ENCODE measurements around the gene PRKD3. TPM values are rescaled to one million over a fixed set of nuclear protein-coding genes. Genes with fewer than 3 reads are reported as not detected.

PRKD3 gene
- polyA plus RNA-seq, 1 donor from 2014 or later: 5.9 TPM

DNA sequence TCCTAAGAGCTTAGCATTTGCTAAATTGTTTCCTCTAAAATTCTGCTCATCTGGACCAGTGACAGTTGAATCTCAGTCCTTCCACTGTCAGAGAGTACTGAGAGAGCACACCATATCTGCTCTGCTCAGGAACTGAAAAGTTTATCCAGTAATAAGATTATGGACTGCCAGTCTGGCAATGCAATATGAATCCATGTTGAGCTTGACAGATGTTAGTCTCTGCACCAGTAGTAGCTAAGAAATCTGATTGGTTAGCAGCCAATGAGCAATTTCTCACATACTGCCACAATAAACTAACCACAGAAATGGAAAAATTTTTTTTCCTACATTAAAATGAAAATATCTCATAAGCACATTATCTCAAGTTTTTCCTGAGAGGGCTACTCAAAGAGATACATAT lies 2.3 kb downstream of the PRKD3 start:
- H2AFZ ChIP-seq (ENCODE audit: low read depth, low read length): no peak overlapping the region
- H3K27me3 ChIP-seq (ENCODE audit: insufficient read depth, low read depth, low read length): peaks cover 31% of the 10 kb centered on the region
- H4K20me1 ChIP-seq (ENCODE audit: insufficient read depth): no peaks in the 10 kb centered on the region
- H3K27ac ChIP-seq (ENCODE audit: low read length): no peak overlapping the region
- no peaks in the 10 kb centered on the region for H3K9me3 ChIP-seq (ENCODE audit: low read length)
- peaks cover 6% of the 10 kb centered on the region for H3F3A ChIP-seq (ENCODE audit: insufficient read depth, low read length, poor library complexity, severe bottlenecking)
- no peak overlapping the region for H3K9ac ChIP-seq (ENCODE audit: low read length)
- no peak overlapping the region for H3K4me3 ChIP-seq (ENCODE audit: low read length)
- H3K36me3 ChIP-seq (ENCODE audit: insufficient read depth, low read length): no peaks in the 10 kb centered on the region
- no peaks in the 10 kb centered on the region for H3K9me2 ChIP-seq (ENCODE audit: insufficient read depth, low read length)
- H3K79me2 ChIP-seq (replicated peaks; ENCODE audit: insufficient read depth, low read length): peaks cover 33% of the 10 kb centered on the region
- no peak overlapping the region for H3K4me2 ChIP-seq (ENCODE audit: low read length)
- TF ChIP-seq MXI1 (conservative IDR thresholded peaks at IDR 0.05; ENCODE audit: poor library complexity, severe bottlenecking) (no peak), RAD21 (conservative IDR thresholded peaks at IDR 0.05) (no peak), POLR2AphosphoS5 (IDR thresholded peaks at IDR 0.05) (no peak)
- TF ChIP-seq, protein P1, sequence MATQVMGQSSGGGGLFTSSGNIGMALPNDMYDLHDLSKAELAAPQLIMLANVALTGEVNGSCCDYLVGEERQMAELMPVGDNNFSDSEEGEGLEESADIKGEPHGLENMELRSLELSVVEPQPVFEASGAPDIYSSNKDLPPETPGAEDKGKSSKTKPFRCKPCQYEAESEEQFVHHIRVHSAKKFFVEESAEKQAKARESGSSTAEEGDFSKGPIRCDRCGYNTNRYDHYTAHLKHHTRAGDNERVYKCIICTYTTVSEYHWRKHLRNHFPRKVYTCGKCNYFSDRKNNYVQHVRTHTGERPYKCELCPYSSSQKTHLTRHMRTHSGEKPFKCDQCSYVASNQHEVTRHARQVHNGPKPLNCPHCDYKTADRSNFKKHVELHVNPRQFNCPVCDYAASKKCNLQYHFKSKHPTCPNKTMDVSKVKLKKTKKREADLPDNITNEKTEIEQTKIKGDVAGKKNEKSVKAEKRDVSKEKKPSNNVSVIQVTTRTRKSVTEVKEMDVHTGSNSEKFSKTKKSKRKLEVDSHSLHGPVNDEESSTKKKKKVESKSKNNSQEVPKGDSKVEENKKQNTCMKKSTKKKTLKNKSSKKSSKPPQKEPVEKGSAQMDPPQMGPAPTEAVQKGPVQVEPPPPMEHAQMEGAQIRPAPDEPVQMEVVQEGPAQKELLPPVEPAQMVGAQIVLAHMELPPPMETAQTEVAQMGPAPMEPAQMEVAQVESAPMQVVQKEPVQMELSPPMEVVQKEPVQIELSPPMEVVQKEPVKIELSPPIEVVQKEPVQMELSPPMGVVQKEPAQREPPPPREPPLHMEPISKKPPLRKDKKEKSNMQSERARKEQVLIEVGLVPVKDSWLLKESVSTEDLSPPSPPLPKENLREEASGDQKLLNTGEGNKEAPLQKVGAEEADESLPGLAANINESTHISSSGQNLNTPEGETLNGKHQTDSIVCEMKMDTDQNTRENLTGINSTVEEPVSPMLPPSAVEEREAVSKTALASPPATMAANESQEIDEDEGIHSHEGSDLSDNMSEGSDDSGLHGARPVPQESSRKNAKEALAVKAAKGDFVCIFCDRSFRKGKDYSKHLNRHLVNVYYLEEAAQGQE (IDR thresholded peaks at IDR 0.05; ENCODE audit: borderline replicate concordance): no peak

- Histone ChIP-seq H3K4me2 (ENCODE audit: low read length) (no peak overlapping the region), H3K4me3 (ENCODE audit: low read length) (no peak overlapping the region), H3K36me3 (ENCODE audit: insufficient read depth, low read length) (no peaks in the 10 kb centered on the region), H3K9ac (ENCODE audit: low read length) (no peak overlapping the region), H3K27me3 (ENCODE audit: insufficient read depth, low read depth, low read length) (peaks cover 24% of the 10 kb centered on the region), H3K9me2 (ENCODE audit: insufficient read depth, low read length) (no peaks in the 10 kb centered on the region), H2AFZ (ENCODE audit: low read depth, low read length) (no peak overlapping the region), H4K20me1 (ENCODE audit: insufficient read depth) (no peaks in the 10 kb centered on the region), H3K9me3 (ENCODE audit: low read length) (no peaks in the 10 kb centered on the region), H3K27ac (ENCODE audit: low read length) (no peak overlapping the region), H3K79me2 (replicated peaks; ENCODE audit: insufficient read depth, low read length) (peaks cover 42% of the 10 kb centered on the region), H3F3A (ENCODE audit: insufficient read depth, low read length, poor library complexity, severe bottlenecking) (peaks cover 6% of the 10 kb centered on the region)
- TF ChIP-seq POLR2AphosphoS5 (IDR thresholded peaks at IDR 0.05) (no peak), MXI1 (conservative IDR thresholded peaks at IDR 0.05; ENCODE audit: poor library complexity, severe bottlenecking) (no peak), EP300 (conservative IDR thresholded peaks at IDR 0.05; ENCODE audit: poor library complexity, severe bottlenecking) (no peak), EZH2 (IDR thresholded peaks at IDR 0.05; ENCODE audit: borderline replicate concordance, insufficient read depth, low read length, poor library complexity, severe bottlenecking) (no peak), RAD21 (conservative IDR thresholded peaks at IDR 0.05) (no peak), TAF1 (IDR thresholded peaks at IDR 0.05; ENCODE audit: low read depth) (no peak), SMC3 (conservative IDR thresholded peaks at IDR 0.05; ENCODE audit: poor library complexity) (no peak)
- TF ChIP-seq, protein P2, sequence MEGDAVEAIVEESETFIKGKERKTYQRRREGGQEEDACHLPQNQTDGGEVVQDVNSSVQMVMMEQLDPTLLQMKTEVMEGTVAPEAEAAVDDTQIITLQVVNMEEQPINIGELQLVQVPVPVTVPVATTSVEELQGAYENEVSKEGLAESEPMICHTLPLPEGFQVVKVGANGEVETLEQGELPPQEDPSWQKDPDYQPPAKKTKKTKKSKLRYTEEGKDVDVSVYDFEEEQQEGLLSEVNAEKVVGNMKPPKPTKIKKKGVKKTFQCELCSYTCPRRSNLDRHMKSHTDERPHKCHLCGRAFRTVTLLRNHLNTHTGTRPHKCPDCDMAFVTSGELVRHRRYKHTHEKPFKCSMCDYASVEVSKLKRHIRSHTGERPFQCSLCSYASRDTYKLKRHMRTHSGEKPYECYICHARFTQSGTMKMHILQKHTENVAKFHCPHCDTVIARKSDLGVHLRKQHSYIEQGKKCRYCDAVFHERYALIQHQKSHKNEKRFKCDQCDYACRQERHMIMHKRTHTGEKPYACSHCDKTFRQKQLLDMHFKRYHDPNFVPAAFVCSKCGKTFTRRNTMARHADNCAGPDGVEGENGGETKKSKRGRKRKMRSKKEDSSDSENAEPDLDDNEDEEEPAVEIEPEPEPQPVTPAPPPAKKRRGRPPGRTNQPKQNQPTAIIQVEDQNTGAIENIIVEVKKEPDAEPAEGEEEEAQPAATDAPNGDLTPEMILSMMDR (IDR thresholded peaks at IDR 0.05; ENCODE audit: poor library complexity, severe bottlenecking): no peak
- TF ChIP-seq, protein P1 (IDR thresholded peaks at IDR 0.05; ENCODE audit: borderline replicate concordance): no peak
Observed at GRCh38 chr2:37321029-37321682, 3.5 kb downstream of the PRKD3 start.

Measured in neural cell (in vitro differentiated cells).